Medulla oblongata (tissue), 1 donor: Measurements from ENCODE around the gene CISTR.

Experiments
- DNase-seq: peaks from one replicate; pipeline ENCODE4 v3.0.0-alpha.2; 2015; ENCODE audit errors: extremely low spot score

CISTR gene

DNA sequence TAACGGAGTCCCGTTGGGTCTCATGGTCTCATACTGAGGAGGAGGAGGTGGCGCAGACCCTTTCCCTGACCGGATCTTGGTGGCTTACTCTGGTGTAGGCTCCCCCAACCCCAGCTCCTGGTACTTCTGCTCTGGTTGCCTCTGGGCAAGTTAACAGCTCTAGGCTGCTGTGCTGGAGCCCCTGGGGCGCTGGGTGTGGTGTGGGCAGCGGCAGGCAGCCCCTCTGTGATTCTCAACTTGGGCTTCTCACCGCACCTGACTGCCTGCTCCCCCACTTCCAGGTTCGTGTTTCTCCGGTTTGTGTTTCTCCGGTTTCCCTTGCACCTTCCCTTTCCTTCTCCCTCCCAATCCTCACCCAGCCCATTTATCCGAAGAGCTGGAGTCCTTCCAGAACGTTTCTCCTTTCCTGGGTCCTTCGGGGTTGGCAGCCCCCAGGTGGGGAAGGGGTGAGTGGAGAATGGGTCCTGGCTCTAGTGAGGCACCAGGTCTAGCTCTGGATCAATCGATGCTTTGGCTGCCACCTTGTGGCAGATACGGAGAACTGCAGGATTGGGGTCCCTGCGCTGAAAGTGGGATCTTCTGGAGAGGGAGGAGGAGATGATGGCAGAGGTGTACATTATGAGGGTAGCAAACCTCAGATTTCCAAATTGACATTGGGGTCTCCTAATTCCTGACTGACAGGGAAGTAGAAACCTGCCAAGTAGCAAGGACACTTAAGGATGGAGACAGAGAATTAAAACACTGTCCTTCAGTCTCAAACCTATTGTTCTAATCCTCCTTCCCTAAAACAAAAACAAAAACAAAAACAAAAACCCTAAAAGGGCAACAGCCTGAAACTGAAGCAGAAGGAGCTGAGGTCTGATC is 8.3 kb downstream of the CISTR start:
- peak; percentile 82 for DNase-seq

- DNase-seq, result no peak
Observed at GRCh38 chr12:53740130-53740491, 11.7 kb downstream of the CISTR start.

DNA sequence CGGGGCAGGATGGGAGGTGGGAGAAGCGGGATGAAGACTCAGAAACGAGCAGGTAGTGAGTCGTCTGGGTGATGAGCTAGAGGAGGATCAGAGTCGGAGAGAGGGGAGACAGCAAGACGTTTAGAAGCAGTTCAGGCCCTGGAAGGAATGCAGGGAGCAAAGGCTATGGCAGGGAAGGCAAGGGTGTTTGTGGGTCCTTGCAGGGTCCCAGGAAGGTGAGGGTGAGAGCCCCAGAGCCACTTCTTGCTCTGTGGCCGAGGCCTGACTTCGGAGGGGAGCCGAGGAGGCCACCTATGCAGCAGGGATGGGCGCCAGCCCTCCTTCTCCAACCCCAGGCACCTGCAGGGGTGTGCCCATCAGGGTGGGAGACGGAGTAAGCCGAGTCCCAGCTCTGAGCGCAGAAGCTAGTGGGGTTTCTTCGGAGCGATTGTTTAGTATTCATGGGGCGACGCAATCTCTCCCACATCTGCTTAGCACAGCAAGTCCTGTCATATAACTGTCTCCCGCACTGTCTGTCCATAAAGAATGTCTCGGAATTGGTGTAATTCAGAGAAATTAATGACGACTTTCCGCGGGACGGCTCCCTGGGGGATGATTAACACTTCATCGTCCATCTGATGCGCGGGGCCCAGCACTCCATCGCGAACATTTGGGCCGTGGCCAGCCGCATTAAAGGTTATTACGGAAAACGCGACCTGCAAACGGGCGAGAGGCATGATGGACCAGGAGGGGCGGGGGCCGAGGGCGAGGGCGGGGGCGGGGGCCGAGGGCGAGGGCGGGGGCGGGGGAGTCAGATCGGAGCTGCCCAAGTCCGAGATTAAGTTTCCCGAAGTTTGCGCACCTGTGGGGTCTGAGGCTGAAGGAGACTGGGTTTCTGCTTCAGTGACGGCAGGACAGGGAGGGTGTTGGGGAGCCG is 12.3 kb downstream of the CISTR start:
- DNase-seq, result no peak

DNA sequence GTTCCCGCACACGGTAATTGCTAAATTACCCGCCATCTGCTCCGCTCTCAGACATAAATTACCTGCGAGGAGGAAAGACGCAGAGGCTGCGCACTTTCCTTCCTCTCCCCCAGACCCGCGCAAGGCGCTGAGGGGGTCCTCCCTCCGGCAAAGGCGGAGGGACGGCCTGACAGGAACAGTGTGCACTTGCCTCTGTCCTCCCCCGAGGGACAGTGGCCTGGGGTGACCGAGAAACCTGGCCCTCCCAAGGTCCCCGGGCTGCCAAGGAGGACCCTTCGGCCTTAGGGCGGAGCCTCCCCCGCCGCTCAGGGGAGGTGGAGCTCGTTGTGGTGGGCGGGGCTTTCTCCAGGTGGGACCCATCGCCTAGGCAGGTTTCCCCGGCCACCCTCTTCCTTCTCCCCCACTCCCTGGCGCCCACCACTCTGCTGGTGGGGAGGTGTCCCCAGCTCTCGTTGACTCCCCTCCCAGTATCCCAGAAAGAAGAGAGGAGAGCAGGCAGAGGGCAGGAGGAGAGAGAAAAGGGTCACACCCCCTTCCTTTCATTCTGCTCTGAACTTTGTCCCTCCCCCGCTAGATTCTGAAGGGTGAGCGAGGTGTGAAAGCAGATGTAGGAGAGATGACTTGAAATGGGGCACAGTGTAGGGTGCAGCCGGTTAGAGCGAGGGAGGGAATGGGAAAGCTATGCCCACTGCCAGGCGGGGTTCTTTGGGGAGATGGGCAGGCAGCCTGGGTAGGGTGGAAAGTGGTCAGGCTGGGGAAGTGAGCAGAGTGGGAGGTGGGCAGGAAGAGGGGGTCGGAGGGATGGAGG is 13.2 kb downstream of the CISTR start:
- no peak for DNase-seq

- DNase-seq, result no peak
Observed at GRCh38 chr12:53737951-53738405, 13.8 kb downstream of the CISTR start.

- DNase-seq, result no peak
Observed at GRCh38 chr12:53737093-53737808, 14.5 kb downstream of the CISTR start.

DNA sequence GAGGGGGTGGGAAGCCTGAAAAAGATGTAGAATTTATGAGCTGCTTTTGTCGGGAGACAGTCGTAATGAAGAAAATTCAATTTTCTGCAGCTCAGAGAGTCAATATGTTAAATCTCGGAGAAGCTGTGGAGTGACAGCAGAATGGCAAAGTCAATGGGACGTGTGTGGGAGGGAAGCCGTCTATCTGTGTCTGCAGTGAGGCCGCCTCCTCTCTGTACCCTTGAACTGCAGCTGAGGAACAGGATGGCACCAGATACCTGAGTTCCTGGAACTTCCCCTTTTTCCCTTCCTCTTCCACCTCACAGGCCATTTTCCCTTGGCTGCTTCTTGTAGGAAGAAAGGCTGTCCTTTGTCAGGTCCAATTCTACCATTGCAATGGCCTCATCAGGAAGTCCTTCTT is 15.2 kb downstream of the CISTR start:
- no peak for DNase-seq

GRCh38 chr12:53735556-53735955 is 16.2 kb downstream of the CISTR start:
- no peak for DNase-seq

DNA sequence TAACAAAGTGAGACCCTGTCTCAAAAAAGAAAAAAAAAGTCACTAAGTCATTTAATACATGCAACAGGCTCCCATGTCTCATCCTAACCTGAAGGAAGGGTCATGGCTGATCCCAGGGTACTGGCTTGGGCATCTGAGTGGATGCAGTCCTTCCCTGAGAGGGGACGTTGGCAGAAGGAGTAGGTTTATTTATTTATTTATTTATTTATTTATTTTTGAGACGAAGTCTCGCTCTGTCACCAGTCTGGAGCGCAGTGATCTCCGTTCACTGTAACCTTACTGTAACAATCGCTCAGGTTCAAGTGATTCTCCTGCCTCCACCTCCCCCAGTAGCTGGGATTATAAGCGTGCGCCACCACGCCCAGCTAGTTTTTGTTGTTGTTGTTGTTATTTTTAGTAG is 17.4 kb downstream of the CISTR start:
- no peak for DNase-seq

DNA sequence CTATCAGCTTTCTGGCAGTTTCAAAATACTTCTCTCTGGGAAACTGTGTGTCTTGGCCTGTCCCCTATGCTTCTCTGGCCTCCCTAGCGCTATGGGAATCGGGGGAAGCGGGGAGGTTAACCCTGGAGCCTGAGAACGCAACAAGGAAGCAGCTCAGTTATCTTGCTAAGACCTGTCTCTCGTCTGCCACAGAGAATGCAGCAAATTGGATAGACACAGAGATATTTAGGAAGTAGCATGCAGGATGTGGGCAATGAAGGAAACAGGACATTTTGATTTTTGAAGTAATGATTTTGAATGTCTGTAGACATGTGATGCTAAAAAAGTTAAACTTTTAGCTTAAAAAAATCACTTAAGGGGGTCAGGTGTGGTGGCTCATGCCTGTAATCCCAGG is 18.0 kb downstream of the CISTR start:
- no peak for DNase-seq

- DNase-seq, result no peak
Observed at GRCh38 chr12:53733051-53733806, 18.6 kb downstream of the CISTR start.

- DNase-seq, result no peak
Observed at GRCh38 chr12:53729644-53730043, 22.1 kb downstream of the CISTR start.

DNA sequence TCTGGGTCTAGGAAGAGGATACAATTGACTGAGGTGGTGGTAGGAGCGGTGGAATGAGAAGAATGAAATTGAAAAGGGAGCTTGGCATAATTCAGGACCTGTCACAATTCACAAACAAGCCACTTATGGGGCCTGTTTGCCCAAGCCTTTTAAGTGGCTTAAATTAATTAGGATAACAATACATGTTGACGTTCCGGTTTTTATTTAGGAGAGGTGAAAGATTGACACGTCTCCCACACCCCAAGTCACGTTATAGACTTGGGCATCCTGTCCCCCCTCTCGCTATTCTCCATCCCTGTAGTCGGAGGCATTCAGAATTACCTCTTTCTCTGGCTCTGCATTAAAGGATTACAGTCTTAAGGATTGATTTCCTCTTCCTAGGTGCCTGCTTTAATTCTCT is 23.6 kb downstream of the CISTR start:
- no peak for DNase-seq

DNA sequence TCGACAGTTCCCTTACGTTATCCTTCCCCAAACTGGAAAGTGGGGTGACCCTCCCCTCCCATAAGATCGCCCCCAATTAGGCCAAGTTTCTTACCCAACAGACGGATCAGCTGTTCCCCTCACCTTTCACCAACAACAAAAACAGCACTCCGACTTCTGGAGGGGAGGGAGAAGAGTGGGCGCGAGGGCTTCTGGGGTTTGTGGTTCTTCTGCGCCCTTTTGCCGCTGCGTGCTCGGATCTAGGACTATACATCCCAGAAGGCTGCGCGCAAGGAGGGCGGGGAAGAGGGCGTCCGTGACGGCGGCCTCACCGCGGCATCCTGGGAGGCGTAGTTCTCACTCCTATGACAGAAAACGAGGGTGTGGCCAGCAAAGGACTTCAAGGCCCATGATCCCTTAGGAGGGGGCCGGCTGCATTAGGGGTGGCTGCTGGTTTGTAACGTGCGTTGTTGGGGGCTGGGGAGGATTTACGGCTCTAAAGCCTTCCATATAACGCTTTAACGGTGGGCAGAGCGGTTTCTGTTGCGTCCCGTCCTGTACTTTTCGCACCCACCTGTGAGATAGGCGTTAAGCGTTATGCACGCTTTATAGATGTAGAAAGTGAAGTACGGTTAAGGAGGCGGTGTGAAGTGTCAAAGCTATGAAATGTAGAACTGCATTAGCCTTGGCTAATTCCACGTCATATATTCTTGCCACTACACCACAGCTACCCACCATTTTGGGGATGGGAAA is 24.3 kb downstream of the CISTR start, which contains the start of gene CALCOCO1:
TSS of gene CALCOCO1 (minus strand) at position 143 of the 732 bp plus-strand sequence. CDS start 2,210 bp downstream, outside the sequence.
- DNase-seq, result peak; percentile 99

GRCh38 chr12:53726946-53727309 is 24.9 kb downstream of the CISTR start:
- no peak for DNase-seq

DNA sequence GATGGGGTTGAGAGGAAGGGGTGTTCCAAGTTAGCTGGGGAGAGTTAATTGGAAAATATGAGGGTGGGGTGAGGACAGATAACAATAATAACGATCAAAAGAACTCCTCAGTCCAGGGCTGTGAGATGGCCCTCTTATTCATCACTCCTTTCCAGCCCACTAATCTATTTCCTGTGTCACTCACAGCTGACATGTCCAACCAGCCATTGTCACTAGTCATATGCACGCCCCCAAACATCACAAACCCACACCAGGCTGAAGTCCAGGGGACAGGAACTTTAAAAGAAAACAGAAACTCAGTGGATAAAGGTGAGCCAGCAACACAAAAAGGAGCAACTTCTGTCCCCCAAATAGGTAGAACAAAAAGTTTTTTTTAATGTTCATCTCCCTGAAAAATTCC is 25.4 kb downstream of the CISTR start:
- no peak for DNase-seq

- no peak for DNase-seq
Observed at GRCh38 chr12:53725824-53726223, 26.0 kb downstream of the CISTR start.

- DNase-seq, result no peak
Observed at GRCh38 chr12:53722450-53723041, 29.2 kb downstream of the CISTR start.

DNA sequence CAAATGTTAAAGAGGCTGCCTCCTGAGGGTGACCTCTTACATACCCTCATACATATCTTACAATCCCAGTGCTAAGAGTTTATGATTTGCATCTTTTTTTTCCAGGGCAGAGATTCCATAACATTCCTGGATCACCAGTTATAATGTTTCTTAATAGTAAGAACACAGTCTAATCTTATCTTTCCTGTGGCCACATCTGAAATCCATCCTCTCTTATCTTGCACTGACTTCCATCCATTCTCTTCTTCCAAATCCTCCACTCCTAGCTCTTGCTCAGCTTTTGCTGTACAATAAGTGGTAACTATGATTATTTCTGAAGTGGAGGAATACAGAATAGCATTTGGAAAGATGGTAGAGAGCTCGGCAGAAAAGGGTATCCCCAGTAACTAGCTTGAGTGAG is 30.8 kb downstream of the CISTR start:
- DNase-seq, result no peak
